HG03175 (cell line): Measurements from ENCODE around the gene AP2S1.
"Not testable (repeated sequence)": the region's sequence is repeated elsewhere in the genome, so short reads cannot be mapped to it uniquely, and the experiment has no call there.

Experiments used
- ATAC-seq: cut with Tn5 transposase; IDR thresholded peaks from one replicate; pipeline ENCODE4 v1.9.1; 2021; ENCODE audit warnings: mild to moderate bottlenecking, moderate library complexity; ENCODE audit not compliant: unreplicated experiment

AP2S1 gene

GRCh38 chr19:46868025-46868802, 17.6 kb upstream of the AP2S1 start:
- ATAC-seq: no peak

GRCh38 chr19:46867170-46867569, 16.5 kb upstream of the AP2S1 start:
- ATAC-seq: no peak

GRCh38 chr19:46866407-46867136, 15.9 kb upstream of the AP2S1 start:
- no peak for ATAC-seq

GRCh38 chr19:46863818-46864629, 13.4 kb upstream of the AP2S1 start:
- ATAC-seq: no peak

- no peak for ATAC-seq
These were observed 12.5 kb upstream of the AP2S1 start for GRCh38 chr19:46862974-46863632.

GRCh38 chr19:46862503-46862834, 11.8 kb upstream of the AP2S1 start:
- ATAC-seq: no peak

- ATAC-seq: no peak
These were observed 11.3 kb upstream of the AP2S1 start for GRCh38 chr19:46861691-46862502.

- ATAC-seq: peak; percentile 3
These were observed 10.4 kb upstream of the AP2S1 start, which contains the start of gene ARHGAP35 for GRCh38 chr19:46860846-46861690. Gene ARHGAP35 (plus strand): TSS chr19:46860997. CDS start chr19:46918676, 57,679 bp downstream.

GRCh38 chr19:46860125-46860845, 9.6 kb upstream of the AP2S1 start:
- peak; percentile 72 for ATAC-seq

GRCh38 chr19:46859637-46860124, 9.0 kb upstream of the AP2S1 start:
- ATAC-seq: no peak

- peak; percentile 42 for ATAC-seq
These were observed 5.7 kb upstream of the AP2S1 start for GRCh38 chr19:46856062-46857022.

- ATAC-seq: not testable (repeated sequence)
These were observed 4.1 kb upstream of the AP2S1 start for GRCh38 chr19:46854698-46855097.

GRCh38 chr19:46852830-46853229, 2.2 kb upstream of the AP2S1 start:
- ATAC-seq: no peak

GRCh38 chr19:46849610-46850009, 1.0 kb downstream of the AP2S1 start:
- no peak for ATAC-seq

GRCh38 chr19:46848389-46848788, 2.3 kb downstream of the AP2S1 start:
- no peak for ATAC-seq

- ATAC-seq: no peak
These were observed 3.1 kb downstream of the AP2S1 start for GRCh38 chr19:46847528-46847927.

GRCh38 chr19:46845959-46846459, 4.6 kb downstream of the AP2S1 start:
- ATAC-seq: no peak
